HT-29 (cell line): ENCODE data around the gene RFX4. TPM values are rescaled to one million over a fixed set of nuclear protein-coding genes. Genes with fewer than 3 reads are reported as not detected.

Experiments
- DNase-seq: peaks from one replicate; pipeline ENCODE4 v3.0.0-alpha.2; 2015; ENCODE audit warnings: low spot score
- total RNA-seq: library from RNA; depleted of rRNA; stranded (reverse); fragments of >200 nt; shearing (Covaris generic); gene quantifications from 2 replicates; pipeline ENCODE4 v1.2.3, GENCODE V29; 2014; rRNA removed

The RFX4 gene
- total RNA-seq, 1 experiment from 2014 or later, result not detected

- DNase-seq, result no peak
Observed at GRCh38 chr12:106804668-106805067, 221.9 kb downstream of the RFX4 start.

Other genes starting within 250 kb of the RFX4 start
- gene POLR3B, start 225.3 kb upstream of the RFX4 start, total RNA-seq, result 6.2 and 6.9 TPM in 2 replicates
- gene RIC8B, start 191.7 kb downstream of the RFX4 start, total RNA-seq, result 3.2 and 4.3 TPM in 2 replicates